HepG2 (cell line): Measurements from ENCODE around the gene GANC. TPM values are rescaled to one million over a fixed set of nuclear protein-coding genes. Genes with fewer than 3 reads are reported as not detected.

Source experiments
- CEBPG ChIP-seq: IDR thresholded peaks from 2 replicates; pipeline ENCODE4 v1.6.1; 2016
- CENPX ChIP-seq: sonication (generic); formaldehyde crosslinking; IDR thresholded peaks from 2 replicates; pipeline ENCODE4 v1.9.0; 2021; ENCODE audit warnings: mild to moderate bottlenecking, missing genetic modification reagents, moderate library complexity
- ELK4 ChIP-seq: sonication (generic); formaldehyde crosslinking; IDR thresholded peaks from 2 replicates; pipeline ENCODE4 v1.9.0; 2021; ENCODE audit warnings: missing genetic modification reagents, borderline replicate concordance
- EP300 ChIP-seq, 3 experiments: sonication (generic) in 1 of 3; formaldehyde crosslinking in 1 of 3; IDR thresholded peaks; 2 replicates each; pipeline versions ENCODE4 v1.5.1 to v1.6.1; 2011 to 2020; ENCODE audit warnings: low read depth in 2 of 3, low read length in 2 of 3, borderline replicate concordance in 1 of 3, improper control_type of control experiment in 1 of 3, mild to moderate bottlenecking in 1 of 3, missing genetic modification reagents in 1 of 3, moderate library complexity in 1 of 3
- HOXA7 ChIP-seq: sonication (generic); formaldehyde crosslinking; IDR thresholded peaks from 2 replicates; pipeline ENCODE4 v1.8.1; 2022; ENCODE audit warnings: mild to moderate bottlenecking, missing genetic modification reagents, moderate library complexity
- KDM2A ChIP-seq: sonication (generic); formaldehyde crosslinking; IDR thresholded peaks from 2 replicates; pipeline ENCODE4 v1.4.0; 2020; ENCODE audit warnings: low read depth, missing genetic modification reagents, borderline replicate concordance
- PAX8 ChIP-seq: sonication (generic); formaldehyde crosslinking; IDR thresholded peaks from 2 replicates; pipeline ENCODE4 v1.8.0; 2022; ENCODE audit warnings: mild to moderate bottlenecking, missing genetic modification reagents, borderline replicate concordance
- PHF5A ChIP-seq: IDR thresholded peaks from one replicate; pipeline ENCODE4 v1.6.1; 2018; ENCODE audit warnings: low read depth, missing genetic modification reagents; ENCODE audit not compliant: unreplicated experiment
- SALL2 ChIP-seq: sonication (generic); formaldehyde crosslinking; IDR thresholded peaks from 2 replicates; pipeline ENCODE4 v1.8.1; 2023; ENCODE audit warnings: mild to moderate bottlenecking, missing genetic modification reagents, inconsistent platforms
- SMAD3 ChIP-seq: sonication (generic); formaldehyde crosslinking; IDR thresholded peaks from 2 replicates; pipeline ENCODE4 v1.4.0; 2020; ENCODE audit warnings: missing genetic modification reagents
- SP4 ChIP-seq: sonication (generic); formaldehyde crosslinking; IDR thresholded peaks from 2 replicates; pipeline ENCODE4 v1.8.1; 2023; ENCODE audit warnings: mild to moderate bottlenecking, missing genetic modification reagents
- TEAD3 ChIP-seq: optimal IDR thresholded peaks from 2 replicates; pipeline ENCODE3; 2016; ENCODE audit warnings: borderline replicate concordance
- YY1 ChIP-seq: IDR thresholded peaks from 2 replicates; pipeline ENCODE4 v1.6.1; 2011; ENCODE audit warnings: low read length, low read depth, moderate library complexity, mild to moderate bottlenecking; ENCODE audit not compliant: insufficient read depth, insufficient replicate concordance
- ZBTB42 ChIP-seq: sonication (generic); formaldehyde crosslinking; IDR thresholded peaks from 2 replicates; pipeline ENCODE4 v1.5.0; 2020; ENCODE audit warnings: mild to moderate bottlenecking, missing genetic modification reagents
- ZFP36L1 ChIP-seq: sonication (generic); formaldehyde crosslinking; IDR thresholded peaks from 2 replicates; pipeline ENCODE4 v1.8.0; 2022; ENCODE audit warnings: mild to moderate bottlenecking, missing genetic modification reagents, moderate library complexity
- ZFX ChIP-seq: sonication (generic); formaldehyde crosslinking; IDR thresholded peaks from 2 replicates; pipeline ENCODE4 v1.4.0; 2020; ENCODE audit warnings: mild to moderate bottlenecking, low read depth, missing genetic modification reagents, moderate library complexity
- ZNF205 ChIP-seq: IDR thresholded peaks from 2 replicates; pipeline ENCODE4 v1.6.1; 2018; ENCODE audit warnings: missing biosample characterization, missing genetic modification reagents
- ZNF598 ChIP-seq: sonication (generic); formaldehyde crosslinking; IDR thresholded peaks from 2 replicates; pipeline ENCODE4 v1.5.1; 2020; ENCODE audit warnings: mild to moderate bottlenecking, missing genetic modification reagents, borderline replicate concordance
- ZNF605 ChIP-seq: sonication (generic); formaldehyde crosslinking; IDR thresholded peaks from 2 replicates; pipeline ENCODE4 v1.8.0; 2022; ENCODE audit warnings: mild to moderate bottlenecking, missing genetic modification reagents
- polyA plus RNA-seq, 8 experiments: library from polyadenylated mRNA; depleted of rRNA in 3 of 8; stranded (reverse) in 7 of 8; unstranded in 1 of 8; fragments of >200 nt; fragmentation: Illumina TruSeq in 4 of 8; extraction: Trizol in 4 of 8; gene quantifications; 2 replicates each; pipeline versions ENCODE4 v1.2.1 to v1.2.3, GENCODE V29; 2011 to 2016; ENCODE audit warnings: low read depth in 4 of 8, missing spikeins in 1 of 8, mixed read lengths in 1 of 8; ENCODE audit not compliant: insufficient read depth in 1 of 8
- total RNA-seq, 5 experiments: library from RNA; depleted of rRNA; stranded (reverse); fragments of >200 nt; fragmentation: Illumina TruSeq; extraction: Trizol; gene quantifications; 2 replicates each; pipeline ENCODE4 v1.2.3, GENCODE V29; 2016; ENCODE audit warnings: low read depth in 1 of 5
- TF ChIP-seq, protein P1 (sequence below): sonication (generic); IDR thresholded peaks from 2 replicates; pipeline ENCODE4 v1.6.1; 2016; ENCODE audit warnings: low read depth, borderline replicate concordance
- TF ChIP-seq, protein P2 (sequence below): sonication (generic); formaldehyde crosslinking; IDR thresholded peaks from 2 replicates; pipeline ENCODE4 v1.8.1; 2022; ENCODE audit warnings: mild to moderate bottlenecking, missing genetic modification reagents
- TF ChIP-seq, protein P3 (sequence below), 2 experiments: fragments of 450-650 bp in 1 of 2; sonication (generic) in 1 of 2; formaldehyde crosslinking; IDR thresholded peaks; 2 replicates each; pipeline versions ENCODE4 v1.5.0 to v1.8.0; 2020 to 2022; ENCODE audit warnings: mild to moderate bottlenecking in 1 of 2, missing genetic modification reagents in 1 of 2
- TF ChIP-seq, protein P4 (sequence below): sonication (generic); formaldehyde crosslinking; IDR thresholded peaks from 2 replicates; pipeline ENCODE4 v1.4.0; 2020; ENCODE audit warnings: missing genetic modification reagents

Gene GANC
- total and polyA plus RNA-seq, 2 of the 13 experiments (the other 11 are each of a cell fraction or from before 2014, with no cell fraction given): 17.0 to 21.0 TPM

DNA sequence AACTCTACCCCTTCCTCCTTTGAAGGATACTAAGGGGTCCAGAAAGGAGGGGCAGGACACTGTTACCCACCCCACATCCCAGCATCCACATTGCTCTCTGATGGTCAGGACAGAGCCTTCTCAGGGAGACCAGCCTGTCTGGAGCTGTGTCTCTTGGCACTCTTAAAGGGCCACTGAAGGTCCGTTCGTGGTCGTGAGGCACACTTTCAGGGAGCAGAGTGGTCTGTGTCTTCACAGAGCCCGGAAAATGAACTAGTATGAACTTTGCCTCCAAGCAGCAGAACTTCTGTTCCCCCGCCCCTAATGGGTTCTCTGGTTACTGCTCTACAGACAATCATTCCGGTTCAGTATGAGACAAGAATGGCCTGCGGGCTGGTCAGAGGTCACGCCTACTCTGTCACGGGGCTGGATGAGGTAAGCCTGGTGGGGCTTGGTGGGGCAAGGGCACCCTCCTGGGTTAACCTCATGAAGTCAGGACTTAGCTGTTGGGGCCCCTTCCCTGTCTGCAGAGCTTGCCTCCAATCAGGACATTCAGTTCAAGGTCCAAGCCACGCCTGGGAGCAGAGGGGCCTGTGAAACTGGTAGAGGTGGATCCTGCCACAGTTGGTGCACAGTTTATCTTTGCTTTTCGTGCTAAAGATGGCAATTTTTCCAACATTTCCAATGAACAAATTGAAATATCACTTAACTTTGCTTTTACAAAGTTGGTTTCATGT is 119.5 kb downstream of the GANC start (continued):
- TF ChIP-seq CENPX (CRISPR knock-in tag): no peak
- TF ChIP-seq KDM2A (CRISPR knock-in tag): peak; percentile 38; the same call in 1 of the 2 replicates
- peak; percentile 87 for TF ChIP-seq ZFX (CRISPR knock-in tag)
- peak; percentile 65; the same call in 1 of the 2 replicates for TF ChIP-seq SMAD3
- TF ChIP-seq PAX8 (CRISPR knock-in tag): 0 out of 2 replicates have a peak, but pooled peaks have one; percentile 8
- TF ChIP-seq SP4 (CRISPR knock-in tag): peak; percentile 74; the same call in 1 of the 2 replicates
- TF ChIP-seq HOXA7: no peak
- peak; percentile 82 for TF ChIP-seq CEBPG
- TF ChIP-seq, protein P1, sequence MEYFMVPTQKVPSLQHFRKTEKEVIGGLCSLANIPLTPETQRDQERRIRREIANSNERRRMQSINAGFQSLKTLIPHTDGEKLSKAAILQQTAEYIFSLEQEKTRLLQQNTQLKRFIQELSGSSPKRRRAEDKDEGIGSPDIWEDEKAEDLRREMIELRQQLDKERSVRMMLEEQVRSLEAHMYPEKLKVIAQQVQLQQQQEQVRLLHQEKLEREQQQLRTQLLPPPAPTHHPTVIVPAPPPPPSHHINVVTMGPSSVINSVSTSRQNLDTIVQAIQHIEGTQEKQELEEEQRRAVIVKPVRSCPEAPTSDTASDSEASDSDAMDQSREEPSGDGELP: peak; percentile 62; the same call in 1 of the 2 replicates
- peak; percentile 28 for TF ChIP-seq YY1
- TF ChIP-seq EP300 (IDR thresholded peaks at IDR 0.05; ENCODE audit: low read depth in 2 of 2, low read length in 2 of 2): peak; percentile 62 to 72; a peak in 2 of 4 replicates
- TF ChIP-seq EP300 (CRISPR knock-in tag; IDR thresholded peaks at IDR 0.05; ENCODE audit: borderline replicate concordance): peak; percentile 61; the same call in 1 of the 2 replicates
- 0 out of 2 replicates have a peak, but pooled peaks have one; percentile 48 for TF ChIP-seq ZNF205
- TF ChIP-seq, protein P2, sequence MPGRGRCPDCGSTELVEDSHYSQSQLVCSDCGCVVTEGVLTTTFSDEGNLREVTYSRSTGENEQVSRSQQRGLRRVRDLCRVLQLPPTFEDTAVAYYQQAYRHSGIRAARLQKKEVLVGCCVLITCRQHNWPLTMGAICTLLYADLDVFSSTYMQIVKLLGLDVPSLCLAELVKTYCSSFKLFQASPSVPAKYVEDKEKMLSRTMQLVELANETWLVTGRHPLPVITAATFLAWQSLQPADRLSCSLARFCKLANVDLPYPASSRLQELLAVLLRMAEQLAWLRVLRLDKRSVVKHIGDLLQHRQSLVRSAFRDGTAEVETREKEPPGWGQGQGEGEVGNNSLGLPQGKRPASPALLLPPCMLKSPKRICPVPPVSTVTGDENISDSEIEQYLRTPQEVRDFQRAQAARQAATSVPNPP (CRISPR knock-in tag): peak; percentile 51; the same call in 1 of the 2 replicates
- TF ChIP-seq ZFP36L1 (CRISPR knock-in tag): no peak; the same call in 1 of the 2 replicates
- TF ChIP-seq, protein P3, sequence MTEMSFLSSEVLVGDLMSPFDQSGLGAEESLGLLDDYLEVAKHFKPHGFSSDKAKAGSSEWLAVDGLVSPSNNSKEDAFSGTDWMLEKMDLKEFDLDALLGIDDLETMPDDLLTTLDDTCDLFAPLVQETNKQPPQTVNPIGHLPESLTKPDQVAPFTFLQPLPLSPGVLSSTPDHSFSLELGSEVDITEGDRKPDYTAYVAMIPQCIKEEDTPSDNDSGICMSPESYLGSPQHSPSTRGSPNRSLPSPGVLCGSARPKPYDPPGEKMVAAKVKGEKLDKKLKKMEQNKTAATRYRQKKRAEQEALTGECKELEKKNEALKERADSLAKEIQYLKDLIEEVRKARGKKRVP (CRISPR knock-in tag; IDR thresholded peaks at IDR 0.05): peak in 1 of 2 experiments; percentile 72; a peak in 1 of 4 replicates
- no peak for TF ChIP-seq ELK4
- peak; percentile 29; the same call in 1 of the 2 replicates for TF ChIP-seq ZNF598 (CRISPR knock-in tag)
- TF ChIP-seq ZNF605: no peak; the same call in 1 of the 2 replicates
- peak; percentile 72 for TF ChIP-seq TEAD3 (CRISPR knock-in tag)
- TF ChIP-seq PHF5A (CRISPR knock-in tag): peak; percentile 70
- peak; percentile 50; the same call in 1 of the 2 replicates for TF ChIP-seq SALL2 (CRISPR knock-in tag)
- no peak for TF ChIP-seq ZBTB42 (CRISPR knock-in tag)
- TF ChIP-seq, protein P4, sequence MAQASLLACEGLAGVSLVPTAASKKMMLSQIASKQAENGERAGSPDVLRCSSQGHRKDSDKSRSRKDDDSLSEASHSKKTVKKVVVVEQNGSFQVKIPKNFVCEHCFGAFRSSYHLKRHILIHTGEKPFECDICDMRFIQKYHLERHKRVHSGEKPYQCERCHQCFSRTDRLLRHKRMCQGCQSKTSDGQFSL: 0 out of 2 replicates have a peak, but pooled peaks have one; percentile 23
